SU-DHL-6 (cell line): ENCODE measurements around the gene ORM1.

ENCODE experiments used
- H2AFZ ChIP-seq: fragments of 200-600 bp; sonication (generic); 2 replicates; pipeline ENCODE4 v1.6.1; 2014; ENCODE audit warnings: low read depth, mild to moderate bottlenecking, moderate library complexity, mixed read lengths, antibody characterized with exemption, low read length; ENCODE audit not compliant: severe bottlenecking
- H3F3A ChIP-seq: fragments of 200-600 bp; shearing (Covaris generic); 2 replicates; pipeline ENCODE4 v1.6.0; 2016; ENCODE audit warnings: antibody characterized with exemption, mild to moderate bottlenecking; ENCODE audit not compliant: insufficient read depth
- H3K27ac ChIP-seq: fragments of 200-600 bp; sonication (generic); 2 replicates; pipeline ENCODE4 v1.5.1; 2016; ENCODE audit warnings: low read depth, mild to moderate bottlenecking, low read length, moderate library complexity, mixed read lengths
- H3K27me3 ChIP-seq: fragments of 200-600 bp; sonication (generic), shearing (Covaris generic); 2 replicates; pipeline ENCODE4 v1.6.0; 2014; ENCODE audit warnings: mild to moderate bottlenecking, low read length
- H3K36me3 ChIP-seq: fragments of 200-600 bp; sonication (generic); 2 replicates; pipeline ENCODE4 v1.6.1; 2014; ENCODE audit warnings: mild to moderate bottlenecking, low read length, mixed read lengths
- H3K4me2 ChIP-seq: fragments of 300-600, 200-600 bp; shearing (Covaris generic), sonication (generic); 2 replicates; pipeline ENCODE4 v1.6.0; 2014; ENCODE audit warnings: low read length, low read depth, mild to moderate bottlenecking; ENCODE audit not compliant: poor library complexity, severe bottlenecking
- H3K4me3 ChIP-seq: fragments of 200-600 bp; sonication (generic); 2 replicates; pipeline ENCODE4 v1.5.1; 2014; ENCODE audit warnings: antibody characterized with exemption, low read length, mild to moderate bottlenecking, mixed read lengths; ENCODE audit not compliant: insufficient read depth, poor library complexity, severe bottlenecking
- H3K79me2 ChIP-seq: fragments of 200-600 bp; sonication (generic); 2 replicates; pipeline ENCODE4 v1.6.1; 2014; ENCODE audit warnings: mild to moderate bottlenecking, low read length, moderate library complexity; ENCODE audit not compliant: insufficient read depth
- H3K9ac ChIP-seq: fragments of 200-600 bp; sonication (generic); 2 replicates; pipeline ENCODE4 v1.7.0; 2014; ENCODE audit warnings: mild to moderate bottlenecking, low read length
- H3K9me2 ChIP-seq: fragments of 200-600 bp; sonication (generic); replicated peaks from 2 replicates; pipeline ENCODE4 v1.6.1; 2014; ENCODE audit warnings: low read length; ENCODE audit not compliant: insufficient read depth
- H3K9me3 ChIP-seq: fragments of 200-600 bp; sonication (generic); 2 replicates; pipeline ENCODE4 v1.6.1; 2014; ENCODE audit warnings: low read length, mixed read lengths; ENCODE audit not compliant: insufficient read depth
- H4K20me1 ChIP-seq: fragments of 200-600 bp; sonication (generic); 2 replicates; pipeline ENCODE4 v1.6.1; 2014; ENCODE audit warnings: low read depth, mild to moderate bottlenecking, antibody characterized with exemption, low read length, moderate library complexity, mixed read lengths
- CTCF ChIP-seq: fragments of 200-600 bp; sonication (generic); IDR thresholded peaks from one replicate; pipeline ENCODE4 v1.5.1; 2017; ENCODE audit warnings: antibody characterized with exemption, mild to moderate bottlenecking, low read length, moderate library complexity; ENCODE audit not compliant: insufficient read depth, poor library complexity, severe bottlenecking
- EZH2phosphoT487 ChIP-seq: fragments of 200-600 bp; sonication (generic), shearing (Covaris generic); conservative IDR thresholded peaks from 2 replicates; pipeline ENCODE4 v1.6.1; 2018; ENCODE audit warnings: mild to moderate bottlenecking, antibody characterized with exemption, low read length, moderate library complexity, mixed read lengths

Gene ORM1

GRCh38 chr9:114289106-114289505 lies 33.8 kb upstream of the ORM1 start:
- H3K9me3 ChIP-seq: no peaks in the 10 kb centered on the region
- no peaks in the 10 kb centered on the region for H4K20me1 ChIP-seq
- H3K4me2 ChIP-seq: no peak overlapping the region
- H3K36me3 ChIP-seq: no peaks in the 10 kb centered on the region
- no peak overlapping the region for H2AFZ ChIP-seq
- no peak overlapping the region for H3K9ac ChIP-seq
- no peak overlapping the region for H3K27ac ChIP-seq
- no peaks in the 10 kb centered on the region for H3K9me2 ChIP-seq
- no peaks in the 10 kb centered on the region for H3K27me3 ChIP-seq
- no peak overlapping the region for H3K4me3 ChIP-seq
- TF ChIP-seq EZH2phosphoT487 (no peak), CTCF (no peak)
- no peaks in the 10 kb centered on the region for H3F3A ChIP-seq
- no peaks in the 10 kb centered on the region for H3K79me2 ChIP-seq

DNA sequence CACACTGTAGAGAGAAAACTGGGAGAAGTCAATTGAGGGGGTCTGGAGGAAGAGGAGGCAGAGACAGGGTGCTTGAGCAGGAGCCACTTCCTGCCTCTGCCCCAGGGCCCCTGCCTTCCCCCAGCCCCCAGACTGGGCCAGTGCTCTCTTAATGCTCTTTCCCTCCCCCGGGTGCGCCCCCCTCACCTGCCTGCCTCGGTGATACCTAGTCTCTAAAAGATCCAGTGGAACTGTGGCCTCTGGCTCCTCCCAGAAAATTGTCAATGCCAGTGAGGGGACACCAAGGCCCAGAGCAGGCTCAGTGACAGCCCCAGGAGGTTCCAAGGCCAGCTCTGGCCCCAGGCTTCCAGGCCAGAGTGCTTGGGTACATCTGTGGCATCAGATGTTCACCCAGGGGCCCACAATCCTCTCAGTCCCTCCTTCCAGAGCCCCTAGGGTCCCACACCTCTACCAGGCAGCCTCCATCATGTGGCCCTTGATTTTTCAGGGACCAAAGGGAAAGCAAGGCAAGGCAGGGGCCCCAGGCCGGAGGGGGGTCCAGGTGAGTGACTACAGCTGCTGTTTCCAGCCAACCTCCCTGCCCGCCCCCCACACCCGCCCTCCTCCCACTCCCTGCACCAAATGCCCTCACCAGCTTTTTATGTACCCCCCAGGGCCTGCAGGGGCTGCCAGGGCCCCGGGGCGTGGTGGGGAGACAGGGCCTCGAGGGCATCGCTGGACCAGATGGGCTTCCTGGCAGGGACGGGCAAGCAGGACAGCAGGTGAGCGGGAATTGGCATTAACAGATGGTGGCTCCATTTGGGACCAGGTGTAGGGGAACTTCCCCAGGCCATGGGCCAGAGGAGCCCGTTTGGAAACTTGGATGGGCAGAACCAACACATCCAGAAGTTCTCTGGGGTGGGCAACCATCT lies 33.1 kb upstream of the ORM1 start:
- H3K27ac ChIP-seq: no peak overlapping the region
- no peaks in the 10 kb centered on the region for H3K36me3 ChIP-seq
- H3F3A ChIP-seq: no peaks in the 10 kb centered on the region
- no peaks in the 10 kb centered on the region for H3K79me2 ChIP-seq
- no peaks in the 10 kb centered on the region for H3K27me3 ChIP-seq
- no peak overlapping the region for H3K9ac ChIP-seq
- no peaks in the 10 kb centered on the region for H3K9me2 ChIP-seq
- peaks cover 6% of the 10 kb centered on the region; the same call in 1 of the 2 replicates for H3K9me3 ChIP-seq
- no peaks in the 10 kb centered on the region for H4K20me1 ChIP-seq
- no peak overlapping the region for H3K4me2 ChIP-seq
- TF ChIP-seq EZH2phosphoT487: no peak
- no peak for TF ChIP-seq CTCF
- no peak overlapping the region for H2AFZ ChIP-seq
- H3K4me3 ChIP-seq: no peak overlapping the region

DNA sequence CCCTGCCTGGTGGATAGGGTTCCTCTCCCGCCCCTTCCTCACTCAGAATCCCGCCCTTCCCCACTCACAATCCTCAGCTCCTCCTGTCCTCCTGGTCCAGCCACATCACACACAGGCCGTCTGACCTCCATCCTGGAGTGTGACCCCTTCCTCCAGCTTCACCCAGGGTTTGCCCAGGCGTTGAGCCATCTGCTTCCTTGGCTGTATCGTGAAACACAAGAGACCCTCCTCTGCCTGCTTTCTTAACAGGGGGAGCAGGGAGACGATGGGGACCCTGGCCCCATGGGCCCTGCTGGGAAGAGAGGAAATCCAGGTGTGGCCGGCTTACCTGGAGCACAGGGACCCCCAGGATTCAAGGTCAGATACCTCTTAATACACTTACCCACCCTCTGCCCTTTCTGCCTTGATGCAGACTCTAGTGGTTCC lies 32.3 kb upstream of the ORM1 start:
- H3F3A ChIP-seq: no peaks in the 10 kb centered on the region
- no peak overlapping the region for H3K4me3 ChIP-seq
- peaks cover 9% of the 10 kb centered on the region; the same call in 1 of the 2 replicates for H3K9me3 ChIP-seq
- H2AFZ ChIP-seq: no peak overlapping the region
- H3K9me2 ChIP-seq: no peaks in the 10 kb centered on the region
- H4K20me1 ChIP-seq: no peaks in the 10 kb centered on the region
- no peak overlapping the region for H3K9ac ChIP-seq
- TF ChIP-seq EZH2phosphoT487: no peak
- TF ChIP-seq CTCF: no peak
- no peaks in the 10 kb centered on the region for H3K27me3 ChIP-seq
- H3K27ac ChIP-seq: no peak overlapping the region
- no peaks in the 10 kb centered on the region for H3K36me3 ChIP-seq
- H3K79me2 ChIP-seq: no peaks in the 10 kb centered on the region
- no peak overlapping the region for H3K4me2 ChIP-seq
